SK-N-SH (cell line): ENCODE results near the gene ARHGAP44.

Experiments used
- CHD2 ChIP-seq: fragments of 150-350 bp; IDR thresholded peaks from 2 replicates; pipeline ENCODE4 v1.6.1; 2018; ENCODE audit warnings: low read length; ENCODE audit not compliant: partially characterized antibody
- CTCF ChIP-seq: fragments of 200-600 bp; sonication (generic); IDR thresholded peaks from 2 replicates; pipeline ENCODE4 v1.6.1; 2017; ENCODE audit warnings: antibody characterized with exemption, mild to moderate bottlenecking, moderate library complexity
- ELF1 ChIP-seq: IDR thresholded peaks from 2 replicates; pipeline ENCODE4 v1.4.0; 2012
- EP300 ChIP-seq, 2 experiments: IDR thresholded peaks; 2 replicates each; pipeline versions ENCODE4 v1.4.0 to v1.6.1; 2012; ENCODE audit warnings: borderline replicate concordance in 1 of 2, low read depth in 1 of 2, low read length in 1 of 2
- EZH2phosphoT487 ChIP-seq: fragments of 200-600 bp; sonication (generic); IDR thresholded peaks from 2 replicates; pipeline ENCODE4 v1.6.1; 2017; ENCODE audit warnings: low read depth, mixed run types, mild to moderate bottlenecking, antibody characterized with exemption, moderate library complexity, borderline replicate concordance
- FOXM1 ChIP-seq: IDR thresholded peaks from 2 replicates; pipeline ENCODE4 v1.4.0; 2012; ENCODE audit warnings: low read depth, mild to moderate bottlenecking
- GATA2 ChIP-seq: sonication (generic); formaldehyde crosslinking; IDR thresholded peaks from 2 replicates; pipeline ENCODE4 v1.5.0; 2020; ENCODE audit warnings: mild to moderate bottlenecking, missing genetic modification reagents
- PBX3 ChIP-seq: IDR thresholded peaks from 2 replicates; pipeline ENCODE4; 2012
- POLR2AphosphoS5 ChIP-seq: IDR thresholded peaks from 2 replicates; pipeline ENCODE4 v1.6.1; 2012; ENCODE audit warnings: low read depth, low read length
- RCOR1 ChIP-seq: fragments of 150-350 bp; IDR thresholded peaks from 2 replicates; pipeline ENCODE4 v1.6.1; 2017; ENCODE audit warnings: antibody characterized with exemption, low read length
- RFX5 ChIP-seq: IDR thresholded peaks from 2 replicates; pipeline ENCODE4 v1.6.1; 2012; ENCODE audit warnings: mild to moderate bottlenecking, improper control_type of control experiment, low read length
- TAF1 ChIP-seq: IDR thresholded peaks from 2 replicates; pipeline ENCODE4 v1.6.1; 2012; ENCODE audit warnings: low read depth, mild to moderate bottlenecking, low read length, moderate library complexity, borderline replicate concordance
- TF ChIP-seq, protein P1 (sequence below): IDR thresholded peaks from 2 replicates; pipeline ENCODE4 v1.6.1; 2012; ENCODE audit warnings: mild to moderate bottlenecking, low read depth, low read length, moderate library complexity

- TF ChIP-seq POLR2AphosphoS5 (no peak), EP300 (IDR thresholded peaks at IDR 0.05; ENCODE audit: borderline replicate concordance in 1 of 2, low read depth in 1 of 2, low read length in 1 of 2) (no peak), CTCF (no peak), EZH2phosphoT487 (no peak), RFX5 (no peak), PBX3 (no peak), GATA2 (CRISPR knock-in tag) (no peak), CHD2 (no peak), TAF1 (no peak), ELF1 (no peak), RCOR1 (no peak), FOXM1 (no peak)
- TF ChIP-seq, protein P1, sequence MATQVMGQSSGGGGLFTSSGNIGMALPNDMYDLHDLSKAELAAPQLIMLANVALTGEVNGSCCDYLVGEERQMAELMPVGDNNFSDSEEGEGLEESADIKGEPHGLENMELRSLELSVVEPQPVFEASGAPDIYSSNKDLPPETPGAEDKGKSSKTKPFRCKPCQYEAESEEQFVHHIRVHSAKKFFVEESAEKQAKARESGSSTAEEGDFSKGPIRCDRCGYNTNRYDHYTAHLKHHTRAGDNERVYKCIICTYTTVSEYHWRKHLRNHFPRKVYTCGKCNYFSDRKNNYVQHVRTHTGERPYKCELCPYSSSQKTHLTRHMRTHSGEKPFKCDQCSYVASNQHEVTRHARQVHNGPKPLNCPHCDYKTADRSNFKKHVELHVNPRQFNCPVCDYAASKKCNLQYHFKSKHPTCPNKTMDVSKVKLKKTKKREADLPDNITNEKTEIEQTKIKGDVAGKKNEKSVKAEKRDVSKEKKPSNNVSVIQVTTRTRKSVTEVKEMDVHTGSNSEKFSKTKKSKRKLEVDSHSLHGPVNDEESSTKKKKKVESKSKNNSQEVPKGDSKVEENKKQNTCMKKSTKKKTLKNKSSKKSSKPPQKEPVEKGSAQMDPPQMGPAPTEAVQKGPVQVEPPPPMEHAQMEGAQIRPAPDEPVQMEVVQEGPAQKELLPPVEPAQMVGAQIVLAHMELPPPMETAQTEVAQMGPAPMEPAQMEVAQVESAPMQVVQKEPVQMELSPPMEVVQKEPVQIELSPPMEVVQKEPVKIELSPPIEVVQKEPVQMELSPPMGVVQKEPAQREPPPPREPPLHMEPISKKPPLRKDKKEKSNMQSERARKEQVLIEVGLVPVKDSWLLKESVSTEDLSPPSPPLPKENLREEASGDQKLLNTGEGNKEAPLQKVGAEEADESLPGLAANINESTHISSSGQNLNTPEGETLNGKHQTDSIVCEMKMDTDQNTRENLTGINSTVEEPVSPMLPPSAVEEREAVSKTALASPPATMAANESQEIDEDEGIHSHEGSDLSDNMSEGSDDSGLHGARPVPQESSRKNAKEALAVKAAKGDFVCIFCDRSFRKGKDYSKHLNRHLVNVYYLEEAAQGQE, result no peak
Measured at GRCh38 chr17:13029340-13029739, 240.0 kb downstream of the ARHGAP44 start.
